HCT116 (cell line): ENCODE measurements around the gene LRRIQ1. TPM values are rescaled to one million over a fixed set of nuclear protein-coding genes. Genes with fewer than 3 reads are reported as not detected.

ENCODE experiments used
- ATAC-seq: fragments of 200-7000 bp; cut with Tn5 transposase; 2 replicates; pipeline ENCODE4 v1.9.1; 2020; ENCODE audit warnings: mild to moderate bottlenecking, moderate library complexity
- BruUV-seq: library from RNA; stranded (reverse); fragments of 400-500 nt; replicated peaks from 2 replicates; lab custom pipeline; 2021; lab: Mats Ljungman, UMichigan
- CTCF ChIA-PET: fragments of 300-600 bp; sonication (Branson Sonifier 250); formaldehyde crosslinking; loops from one replicate; lab custom pipeline; 2021; ENCODE audit warnings: antibody characterized with exemption; lab: Charles Lee
- POLR2A ChIA-PET: fragments of 300-600, 350-600 bp; sonication (Branson Sonifier 250); formaldehyde crosslinking; loops from one replicate; lab custom pipeline; 2021; ENCODE audit warnings: antibody characterized with exemption; lab: Charles Lee
- RAD21 ChIA-PET, 2 experiments: fragments of 300-600 bp; sonication (Branson Sonifier 250); formaldehyde crosslinking; loops; one replicate each; lab custom pipeline; 2023; ENCODE audit warnings: low total read pairs in 2 of 2; ENCODE audit not compliant: uncharacterized antibody in 2 of 2, unreplicated experiment in 2 of 2, low non-redundant PET in 1 of 2; lab: Charles Lee
- DNase-seq: peaks from one replicate; pipeline ENCODE4 v3.0.0-alpha.2; 2010; ENCODE audit warnings: low read depth, low spot score
- H2AFZ ChIP-seq: fragments of 200-600 bp; shearing (Covaris generic), sonication (generic); 2 replicates; pipeline ENCODE4 v1.6.1; 2017; ENCODE audit warnings: low read depth, mixed run types, mixed read lengths, antibody characterized with exemption, low read length; ENCODE audit not compliant: poor library complexity, severe bottlenecking
- H3K27ac ChIP-seq: 2 replicates; pipeline ENCODE4 v1.5.1; 2012; ENCODE audit warnings: low read depth, low read length
- H3K27me3 ChIP-seq: fragments of 200-600 bp; sonication (generic); 2 replicates; pipeline ENCODE4 v1.6.1; 2016; ENCODE audit warnings: mixed run types, low read length, mixed read lengths; ENCODE audit not compliant: insufficient read depth
- H3K36me3 ChIP-seq, 2 experiments: fragments of 200-500 bp in 1 of 2; fragments of 200-600 bp in 1 of 2; sonication (Bioruptor generic) in 1 of 2; sonication (generic) in 1 of 2; 2 replicates each; pipeline versions ENCODE4 v1.5.1 to v1.6.1; 2014 to 2016; ENCODE audit warnings: low read length in 2 of 2, inconsistent platforms in 1 of 2, mixed read lengths in 1 of 2, mixed run types in 1 of 2; ENCODE audit not compliant: insufficient read depth in 2 of 2, control insufficient read depth in 1 of 2
- H3K4me1 ChIP-seq, 2 experiments: fragments of 200-600 bp in 1 of 2; sonication (generic) in 1 of 2; 2 replicates each; pipeline versions ENCODE4 v1.5.1 to v1.6.1; 2012 to 2017; ENCODE audit warnings: low read length in 2 of 2, inconsistent platforms in 1 of 2, mild to moderate bottlenecking in 1 of 2, mixed read lengths in 1 of 2, mixed run types in 1 of 2, moderate library complexity in 1 of 2; ENCODE audit not compliant: insufficient read depth in 2 of 2, control insufficient read depth in 1 of 2
- H3K4me2 ChIP-seq: fragments of 200-600 bp; sonication (generic); 2 replicates; pipeline ENCODE4 v1.6.1; 2017; ENCODE audit warnings: mixed run types, low read length, mixed read lengths
- H3K4me3 ChIP-seq, 2 experiments: fragments of 200-600 bp in 1 of 2; sonication (generic) in 1 of 2; replicated peaks in 1 of 2; 2 replicates each; pipeline ENCODE4 v1.5.1; 2011 to 2016; ENCODE audit warnings: low read length in 2 of 2, control low read depth in 1 of 2, low read depth in 1 of 2, mild to moderate bottlenecking in 1 of 2, mixed read lengths in 1 of 2, mixed run types in 1 of 2
- H3K79me2 ChIP-seq: fragments of 200-600 bp; sonication (generic); 2 replicates; pipeline ENCODE4 v1.6.1; 2017; ENCODE audit warnings: mild to moderate bottlenecking, mixed run types, low read length, moderate library complexity, mixed read lengths; ENCODE audit not compliant: insufficient read depth
- H3K9ac ChIP-seq: fragments of 200-600 bp; sonication (generic); 2 replicates; pipeline ENCODE4 v1.6.1; 2016; ENCODE audit warnings: low read length, mixed read lengths
- H3K9me2 ChIP-seq: fragments of 200-600 bp; sonication (generic), shearing (Covaris generic); 2 replicates; pipeline ENCODE4 v1.6.1; 2017; ENCODE audit warnings: mixed run types, mild to moderate bottlenecking, moderate library complexity; ENCODE audit not compliant: insufficient read depth
- H3K9me3 ChIP-seq, 2 experiments: fragments of 200-500 bp in 1 of 2; fragments of 200-600 bp in 1 of 2; sonication (Bioruptor generic) in 1 of 2; sonication (generic) in 1 of 2; 2 replicates each; pipeline ENCODE4 v1.6.1; 2014 to 2017; ENCODE audit warnings: low read length in 2 of 2, mixed read lengths in 2 of 2, inconsistent platforms in 1 of 2, low read depth in 1 of 2, mild to moderate bottlenecking in 1 of 2, mixed run types in 1 of 2, moderate library complexity in 1 of 2; ENCODE audit not compliant: control insufficient read depth in 1 of 2, insufficient read depth in 1 of 2
- H4K20me1 ChIP-seq: fragments of 200-600 bp; sonication (generic), shearing (Covaris generic); 2 replicates; pipeline ENCODE4 v1.6.1; 2017; ENCODE audit warnings: mixed run types, mild to moderate bottlenecking, moderate library complexity; ENCODE audit not compliant: insufficient read depth
- ATF3 ChIP-seq: IDR thresholded peaks from 2 replicates; pipeline ENCODE4 v1.6.1; 2012
- CBX3 ChIP-seq: IDR thresholded peaks from 2 replicates; pipeline ENCODE4 v1.6.1; 2012; ENCODE audit warnings: low read depth
- CEBPB ChIP-seq: IDR thresholded peaks from 2 replicates; pipeline ENCODE4 v1.6.1; 2012; ENCODE audit warnings: low read depth
- CTCF ChIP-seq, 3 experiments: fragments of 200-600 bp in 1 of 3; sonication (generic) in 1 of 3; IDR thresholded peaks in 2 of 3; conservative IDR thresholded peaks in 1 of 3; 2 replicates each; pipeline ENCODE4 v1.5.1; 2012 to 2017; ENCODE audit warnings: low read depth in 2 of 3, low read length in 2 of 3, antibody characterized with exemption in 1 of 3, borderline replicate concordance in 1 of 3, control low read depth in 1 of 3, mild to moderate bottlenecking in 1 of 3, mixed read lengths in 1 of 3, mixed run types in 1 of 3, moderate library complexity in 1 of 3; ENCODE audit not compliant: insufficient read depth in 1 of 3
- EGR1 ChIP-seq: IDR thresholded peaks from 2 replicates; pipeline ENCODE4 v1.6.1; 2012; ENCODE audit warnings: low read depth
- ELF1 ChIP-seq: IDR thresholded peaks from 2 replicates; pipeline ENCODE4 v1.6.1; 2012; ENCODE audit warnings: low read depth, borderline replicate concordance
- POLR2A ChIP-seq: IDR thresholded peaks from 2 replicates; pipeline ENCODE4 v1.7.0; 2011; ENCODE audit warnings: borderline replicate concordance; ENCODE audit not compliant: insufficient read depth, insufficient read length; ENCODE audit errors: extremely low read depth
- ZBTB33 ChIP-seq: IDR thresholded peaks from 2 replicates; pipeline ENCODE4 v1.6.1; 2011; ENCODE audit warnings: mild to moderate bottlenecking, low read length, moderate library complexity; ENCODE audit not compliant: insufficient replicate concordance; ENCODE audit errors: extremely low read depth
- intact Hi-C: fragments of 100-400 bp; cut with micrococcal nuclease; formaldehyde crosslinking; loops from 2 replicates; pipeline ENCODE4 v1.10.0; 2022
- total RNA-seq: library from RNA; stranded (reverse); gene quantifications from one replicate; pipeline ENCODE4 v1.2.1, GENCODE V29; 2021; ENCODE audit not compliant: unreplicated experiment

LRRIQ1 gene
- total RNA-seq, 1 experiment from 2014 or later = 0.89 TPM

- no peak for TF ChIP-seq ZBTB33
- TF ChIP-seq ELF1 = no peak
- TF ChIP-seq CEBPB = no peak
- no peak for TF ChIP-seq CBX3
- TF ChIP-seq POLR2A = no peak
- TF ChIP-seq EGR1 = no peak
- no peak for TF ChIP-seq ATF3
- no peak for TF ChIP-seq CTCF (IDR thresholded peaks at IDR 0.05 in 2 of 3, conservative IDR thresholded peaks at IDR 0.05 in 1 of 3; ENCODE audit: borderline replicate concordance in 1 of 3, insufficient read depth in 1 of 3, low read depth in 2 of 3, low read length in 2 of 3)
- TF ChIP-seq, all 23 proteins: peak for 0
- DNase-seq (no peak), ATAC-seq (no peak)
- Histone ChIP-seq H3K36me3 (no peaks in the 10 kb centered on the region), H3K27ac (no peak overlapping the region), H3K4me1 (no peaks in the 10 kb centered on the region), H3K9me3 (no peaks in the 10 kb centered on the region), H3K79me2 (no peaks in the 10 kb centered on the region), H4K20me1 (no peaks in the 10 kb centered on the region), H3K27me3 (no peaks in the 10 kb centered on the region), H3K4me3 (no peak overlapping the region), H3K9me2 (0 out of 2 replicates have a peak, but pooled peaks cover 4% of the 10 kb centered on the region), H3K9ac (no peak overlapping the region), H2AFZ (no peak overlapping the region), H3K4me2 (no peak overlapping the region)
- intact Hi-C loops = no loop called here
- no TSS peak for BruUV-seq
- ChIA-PET RAD21 (no interaction called here), CTCF (no interaction called here), POLR2A (no interaction called here)
Measured at GRCh38 chr12:85000729-85001128, 35.4 kb upstream of the LRRIQ1 start.
